ENCODE data around the gene GCLC.
"Not testable (repeated sequence)": the region's sequence is repeated elsewhere in the genome, so short reads cannot be mapped to it uniquely, and the experiment has no call there.

GCLC gene

DNA sequence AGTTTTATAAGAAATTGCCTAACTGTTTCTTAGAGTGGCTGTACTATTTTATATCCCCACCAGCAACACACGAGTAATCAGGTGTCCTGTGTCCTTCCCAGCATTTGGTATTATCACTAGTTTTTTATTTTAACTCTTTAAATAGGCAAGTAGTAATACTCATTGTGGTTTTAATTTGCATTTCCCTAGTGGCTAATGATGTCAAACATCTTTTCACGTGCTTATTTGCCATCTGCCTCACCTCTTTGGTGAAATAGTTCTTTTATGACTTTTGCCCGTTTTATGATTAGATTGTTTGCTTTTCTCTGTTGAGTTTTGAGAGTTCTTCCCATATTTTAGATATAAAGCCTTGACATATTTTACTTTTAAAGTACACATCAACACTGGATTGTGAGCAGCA is 57.8 kb downstream of the GCLC start:
- ChIA-PET POLR2A (no interaction called here), CTCF (interaction anchor here (0.9 kb wide), 1 partner anchor 315 kb away, joined by 3 read pairs; no protein-coding TSS in a partner anchor)
- WGBS (ENCODE audit: insufficient coverage): no CpG with 5 or more reads among the region's 3 CpGs
- Histone ChIP-seq H3K4me3 (ENCODE audit: control insufficient read depth in 1 of 7, extremely low read depth in 1 of 7, insufficient read depth in 4 of 7, low read depth in 2 of 7, low read length in 6 of 7) (no peak overlapping the region), H3K9me3 (ENCODE audit: control extremely low read depth in 1 of 5, control insufficient read depth in 4 of 5, insufficient read depth in 2 of 5, low read depth in 1 of 5, low read length in 4 of 5) (no peaks in the 10 kb centered on the region), H3K27me3 (replicated peaks in 2 of 5; ENCODE audit: control insufficient read depth in 4 of 5, insufficient read depth in 5 of 5, low read length in 4 of 5) (no peaks in the 10 kb centered on the region), H3K4me1 (ENCODE audit: control extremely low read depth in 1 of 4, control insufficient read depth in 4 of 4, insufficient read depth in 4 of 4, low read length in 3 of 4) (peaks cover 7 to 22% (median 21%) of the 10 kb centered on the region in 4 experiments), H3K27ac (ENCODE audit: insufficient read depth in 1 of 2, low read depth in 1 of 2, low read length in 2 of 2, poor library complexity in 1 of 2, severe bottlenecking in 2 of 2) (no peak overlapping the region), H3K36me3 (ENCODE audit: control insufficient read depth in 4 of 4, insufficient read depth in 4 of 4, low read length in 3 of 4) (no peaks in the 10 kb centered on the region)
- DNase-seq: no peak

DNA sequence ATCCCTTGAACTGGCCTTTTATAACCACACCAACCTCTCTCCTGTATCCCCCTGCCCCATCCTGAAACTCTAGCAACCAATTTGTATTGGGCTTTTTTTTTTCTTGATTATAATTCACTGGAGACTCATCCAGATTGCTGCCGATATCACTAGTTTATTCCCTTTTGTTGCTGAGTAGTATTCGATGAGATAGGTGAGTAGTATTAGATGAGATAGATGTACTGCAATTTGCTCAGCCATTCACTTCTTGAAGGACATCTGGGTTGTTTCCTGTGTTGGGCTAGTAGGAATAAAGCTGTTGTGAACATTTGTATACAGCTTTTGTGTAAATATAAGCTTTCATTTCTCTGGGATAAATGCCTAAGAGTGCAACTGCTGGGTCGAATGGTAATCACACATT is 58.2 kb downstream of the GCLC start:
- ChIA-PET POLR2A (no interaction called here), CTCF (interaction anchor here (0.9 kb wide), 1 partner anchor 314 kb away, joined by 3 read pairs; no protein-coding TSS in a partner anchor)
- Histone ChIP-seq H3K36me3 (ENCODE audit: control insufficient read depth in 4 of 4, insufficient read depth in 4 of 4, low read length in 3 of 4) (no peaks in the 10 kb centered on the region), H3K4me1 (ENCODE audit: control extremely low read depth in 1 of 4, control insufficient read depth in 4 of 4, insufficient read depth in 4 of 4, low read length in 3 of 4) (peaks cover 7 to 23% (median 21%) of the 10 kb centered on the region in 4 experiments), H3K27ac (ENCODE audit: insufficient read depth in 1 of 2, low read depth in 1 of 2, low read length in 2 of 2, poor library complexity in 1 of 2, severe bottlenecking in 2 of 2) (no peak overlapping the region), H3K27me3 (replicated peaks in 2 of 5; ENCODE audit: control insufficient read depth in 4 of 5, insufficient read depth in 5 of 5, low read length in 4 of 5) (no peaks in the 10 kb centered on the region), H3K9me3 (ENCODE audit: control extremely low read depth in 1 of 5, control insufficient read depth in 4 of 5, insufficient read depth in 2 of 5, low read depth in 1 of 5, low read length in 4 of 5) (no peaks in the 10 kb centered on the region), H3K4me3 (ENCODE audit: control insufficient read depth in 1 of 7, extremely low read depth in 1 of 7, insufficient read depth in 4 of 7, low read depth in 2 of 7, low read length in 6 of 7) (no peak overlapping the region)
- DNase-seq: no peak
- 83% methylated on average over 1 of the region's 3 CpGs for WGBS (ENCODE audit: insufficient coverage)

DNA sequence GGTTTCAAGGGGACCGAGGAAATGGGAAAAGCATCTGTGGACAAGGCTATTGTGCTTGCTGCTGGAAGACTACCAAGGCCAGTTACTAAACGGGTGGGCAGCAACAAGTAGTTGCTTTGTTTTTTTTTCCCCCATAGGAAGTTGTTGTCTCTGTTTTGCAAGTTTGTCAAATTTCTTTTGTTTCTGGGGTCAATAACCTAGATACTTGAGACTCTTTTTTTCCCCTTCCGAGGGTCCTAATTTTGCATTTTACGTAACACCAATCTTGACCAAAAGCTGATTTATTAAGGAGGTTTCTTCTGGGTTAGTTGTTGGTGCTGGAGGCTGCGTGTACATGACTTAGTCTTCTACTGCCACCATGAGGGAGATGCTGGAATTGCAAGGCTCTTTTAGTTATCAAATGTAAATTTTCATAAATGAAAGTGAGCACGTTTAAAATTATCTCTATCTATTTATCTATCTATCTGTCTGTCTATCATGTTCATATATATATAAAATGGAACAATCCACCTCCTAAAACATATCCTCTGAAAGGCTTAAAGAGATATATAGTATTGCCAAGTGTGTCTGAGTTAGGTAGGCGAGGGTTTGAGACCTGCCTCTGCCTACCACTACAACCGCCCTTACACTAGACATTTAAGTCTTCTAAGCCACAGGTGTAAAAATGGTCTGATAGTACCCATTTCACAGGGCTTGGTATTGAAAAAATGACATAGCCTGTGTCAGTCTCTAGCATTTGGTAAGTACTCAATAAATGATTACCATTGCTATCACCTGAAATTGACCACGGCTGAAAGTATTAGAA is 60.2 kb downstream of the GCLC start:
- Histone ChIP-seq H3K4me1 (ENCODE audit: control extremely low read depth in 1 of 4, control insufficient read depth in 4 of 4, insufficient read depth in 4 of 4, low read length in 3 of 4) (peaks cover 7 to 26% (median 23%) of the 10 kb centered on the region in 4 experiments), H3K4me3 (ENCODE audit: control insufficient read depth in 1 of 7, extremely low read depth in 1 of 7, insufficient read depth in 4 of 7, low read depth in 2 of 7, low read length in 6 of 7) (no peak overlapping the region), H3K36me3 (ENCODE audit: control insufficient read depth in 4 of 4, insufficient read depth in 4 of 4, low read length in 3 of 4) (no peaks in the 10 kb centered on the region), H3K9me3 (ENCODE audit: control extremely low read depth in 1 of 5, control insufficient read depth in 4 of 5, insufficient read depth in 2 of 5, low read depth in 1 of 5, low read length in 4 of 5) (no peaks in the 10 kb centered on the region), H3K27ac (ENCODE audit: insufficient read depth in 1 of 2, low read depth in 1 of 2, low read length in 2 of 2, poor library complexity in 1 of 2, severe bottlenecking in 2 of 2) (no peak overlapping the region), H3K27me3 (replicated peaks in 2 of 5; ENCODE audit: control insufficient read depth in 4 of 5, insufficient read depth in 5 of 5, low read length in 4 of 5) (no peaks in the 10 kb centered on the region)
- CTCF ChIA-PET: interaction anchor here (0.7 to 4.6 kb wide), 36 partner anchors 8 to 760 kb away, joined by 3 to 93 read pairs (median 4); no protein-coding TSS in a partner anchor
- 88% methylated on average over 1 of the region's 9 CpGs for WGBS (ENCODE audit: insufficient coverage)
- POLR2A ChIA-PET: interaction anchor here (0.7 kb wide), 3 partner anchors 136 to 309 kb away, joined by 3 to 5 read pairs (median 3); partner anchors contain the start of gene ELOVL5
- peak; percentile 79 to 90 (median 84) for DNase-seq

DNA sequence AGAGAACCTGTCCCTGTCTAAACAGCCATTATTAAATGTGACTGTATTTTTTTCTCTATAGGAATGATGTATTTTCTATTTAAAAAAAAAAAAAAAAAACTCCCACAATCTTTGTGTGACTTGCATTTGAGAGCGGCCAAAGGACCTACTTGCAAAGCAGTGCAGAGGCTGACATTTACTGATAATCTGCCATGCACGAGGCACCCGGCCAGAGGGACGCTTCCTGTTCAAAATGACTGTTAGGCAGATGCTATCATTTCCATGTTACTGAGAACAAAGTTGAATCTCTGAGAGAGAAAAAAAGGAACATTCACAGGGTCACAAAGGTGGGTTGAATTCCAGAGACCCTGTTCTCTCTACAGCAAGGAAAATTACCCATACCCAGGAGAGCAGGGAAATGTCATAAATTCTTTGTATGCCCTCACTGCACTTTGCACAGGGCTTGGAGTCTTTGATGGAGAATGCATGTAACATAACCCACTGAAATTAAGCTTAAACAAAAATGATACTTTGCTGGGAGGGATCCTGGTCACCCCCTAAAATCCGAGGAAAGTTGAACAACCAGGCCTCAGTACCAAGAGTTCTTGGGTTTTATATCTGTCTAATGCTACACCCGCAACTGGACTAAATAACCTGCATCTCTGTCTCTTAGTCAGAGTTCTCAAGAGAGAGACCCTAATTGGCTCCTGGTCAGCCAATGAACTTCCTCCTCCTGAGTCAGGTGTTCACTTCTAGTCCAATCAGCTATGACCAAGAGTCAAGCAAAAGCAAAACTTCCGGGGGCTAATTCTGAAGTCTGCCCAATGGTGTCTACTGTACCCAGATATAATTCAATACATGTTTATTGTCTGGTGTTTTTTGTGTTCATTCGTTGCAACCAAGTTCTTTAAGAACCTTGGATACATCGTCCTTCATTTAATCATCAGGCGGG is 61.2 kb downstream of the GCLC start:
- 38% methylated on average over 7 of the region's 10 CpGs for WGBS (ENCODE audit: insufficient coverage)
- DNase-seq: peak; percentile 85 to 95 (median 91)
- CTCF ChIA-PET: interaction anchor here (0.7 to 4.6 kb wide), 32 partner anchors 9 to 759 kb away, joined by 3 to 93 read pairs (median 4); no protein-coding TSS in a partner anchor
- Histone ChIP-seq H3K4me1 (ENCODE audit: control extremely low read depth in 1 of 4, control insufficient read depth in 4 of 4, insufficient read depth in 4 of 4, low read length in 3 of 4) (peaks cover 7 to 26% (median 23%) of the 10 kb centered on the region in 4 experiments), H3K9me3 (ENCODE audit: control extremely low read depth in 1 of 5, control insufficient read depth in 4 of 5, insufficient read depth in 2 of 5, low read depth in 1 of 5, low read length in 4 of 5) (no peaks in the 10 kb centered on the region), H3K27me3 (replicated peaks in 2 of 5; ENCODE audit: control insufficient read depth in 4 of 5, insufficient read depth in 5 of 5, low read length in 4 of 5) (no peaks in the 10 kb centered on the region), H3K36me3 (ENCODE audit: control insufficient read depth in 4 of 4, insufficient read depth in 4 of 4, low read length in 3 of 4) (no peaks in the 10 kb centered on the region), H3K4me3 (ENCODE audit: control insufficient read depth in 1 of 7, extremely low read depth in 1 of 7, insufficient read depth in 4 of 7, low read depth in 2 of 7, low read length in 6 of 7) (peak overlapping the region in 1 of 7 experiments; percentile 20), H3K27ac (ENCODE audit: insufficient read depth in 1 of 2, low read depth in 1 of 2, low read length in 2 of 2, poor library complexity in 1 of 2, severe bottlenecking in 2 of 2) (peak overlapping the region in 1 of 2 experiments; percentile 66)
- POLR2A ChIA-PET: interaction anchor here (0.7 kb wide), 2 partner anchors 135 to 310 kb away, joined by 3 read pairs; partner anchors contain the start of gene ELOVL5

DNA sequence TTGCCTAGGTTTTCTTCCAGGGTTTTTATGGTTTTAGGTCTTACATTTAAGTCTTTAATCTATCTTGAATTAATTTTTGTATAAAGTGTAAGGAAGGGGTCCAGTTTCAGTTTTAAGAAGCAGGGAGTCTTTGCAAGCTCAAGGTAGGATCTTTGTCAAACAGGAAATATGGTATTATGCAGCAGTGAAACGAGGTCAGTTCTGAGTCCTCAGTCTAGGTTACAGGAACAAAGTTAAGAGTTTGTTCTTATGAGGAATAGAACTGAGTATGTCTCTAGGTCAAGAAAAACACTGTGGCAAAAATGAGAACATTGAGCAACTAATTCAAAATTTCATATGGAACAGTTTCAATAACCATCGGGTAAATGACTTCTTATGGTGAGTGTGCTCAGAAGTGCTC is 63.6 kb downstream of the GCLC start:
- Histone ChIP-seq H3K27ac (ENCODE audit: insufficient read depth in 1 of 2, low read depth in 1 of 2, low read length in 2 of 2, poor library complexity in 1 of 2, severe bottlenecking in 2 of 2) (no peak overlapping the region), H3K9me3 (ENCODE audit: control extremely low read depth in 1 of 5, control insufficient read depth in 4 of 5, insufficient read depth in 2 of 5, low read depth in 1 of 5, low read length in 4 of 5) (no peaks in the 10 kb centered on the region), H3K4me3 (ENCODE audit: control insufficient read depth in 1 of 7, extremely low read depth in 1 of 7, insufficient read depth in 4 of 7, low read depth in 2 of 7, low read length in 6 of 7) (no peak overlapping the region), H3K36me3 (ENCODE audit: control insufficient read depth in 4 of 4, insufficient read depth in 4 of 4, low read length in 3 of 4) (no peaks in the 10 kb centered on the region), H3K4me1 (ENCODE audit: control extremely low read depth in 1 of 4, control insufficient read depth in 4 of 4, insufficient read depth in 4 of 4, low read length in 3 of 4) (peaks cover 7 to 26% (median 23%) of the 10 kb centered on the region in 4 experiments), H3K27me3 (replicated peaks in 2 of 5; ENCODE audit: control insufficient read depth in 4 of 5, insufficient read depth in 5 of 5, low read length in 4 of 5) (no peaks in the 10 kb centered on the region)
- ChIA-PET POLR2A (no interaction called here), CTCF (no interaction called here)
- 29% methylated on average over 1 of the region's 2 CpGs for WGBS (ENCODE audit: insufficient coverage)
- no peak for DNase-seq

DNA sequence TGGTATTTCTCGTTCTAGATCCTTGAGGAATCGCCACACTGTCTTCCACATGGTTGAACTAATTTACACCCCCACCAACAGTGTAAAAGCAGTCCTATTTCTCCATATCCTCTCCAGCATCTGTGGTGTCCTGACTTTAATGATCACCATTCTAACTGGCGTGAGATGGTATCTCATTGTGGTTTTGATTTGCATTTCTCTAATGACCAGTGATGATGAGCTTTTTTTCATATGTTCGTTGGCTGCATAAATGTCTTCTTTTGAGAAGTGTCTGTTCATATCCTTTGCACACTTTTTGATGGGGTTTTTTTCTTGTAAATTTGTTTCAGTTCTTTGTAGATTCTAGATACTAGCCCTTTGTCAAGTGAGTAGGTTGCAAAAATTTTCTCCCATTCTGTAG is 64.1 kb downstream of the GCLC start:
- 100% methylated on average over 2 of the region's 4 CpGs for WGBS (ENCODE audit: insufficient coverage)
- H3K4me3 ChIP-seq (ENCODE audit: control insufficient read depth in 1 of 7, extremely low read depth in 1 of 7, insufficient read depth in 4 of 7, low read depth in 2 of 7, low read length in 6 of 7); DNase-seq; H3K27me3 ChIP-seq (replicated peaks in 2 of 5; ENCODE audit: control insufficient read depth in 4 of 5, insufficient read depth in 5 of 5, low read length in 4 of 5); H3K9me3 ChIP-seq (ENCODE audit: control extremely low read depth in 1 of 5, control insufficient read depth in 4 of 5, insufficient read depth in 2 of 5, low read depth in 1 of 5, low read length in 4 of 5); CTCF ChIA-PET; H3K36me3 ChIP-seq (ENCODE audit: control insufficient read depth in 4 of 4, insufficient read depth in 4 of 4, low read length in 3 of 4); POLR2A ChIA-PET; H3K27ac ChIP-seq (ENCODE audit: insufficient read depth in 1 of 2, low read depth in 1 of 2, low read length in 2 of 2, poor library complexity in 1 of 2, severe bottlenecking in 2 of 2): not testable (repeated sequence)
- H3K4me1 ChIP-seq (ENCODE audit: control extremely low read depth in 1 of 4, control insufficient read depth in 4 of 4, insufficient read depth in 4 of 4, low read length in 3 of 4): peaks cover 7 to 26% (median 23%) of the 10 kb centered on the region in 4 experiments

Measured in common myeloid progenitor, CD34-positive (primary cell).